ENCODE results near the gene MCC. TPM values are rescaled to one million over a fixed set of nuclear protein-coding genes. Genes with fewer than 3 reads are reported as not detected.

Gene MCC
- total RNA-seq, 1 donor from 2014 or later, result 33.9 TPM

- TF ChIP-seq, protein P1, sequence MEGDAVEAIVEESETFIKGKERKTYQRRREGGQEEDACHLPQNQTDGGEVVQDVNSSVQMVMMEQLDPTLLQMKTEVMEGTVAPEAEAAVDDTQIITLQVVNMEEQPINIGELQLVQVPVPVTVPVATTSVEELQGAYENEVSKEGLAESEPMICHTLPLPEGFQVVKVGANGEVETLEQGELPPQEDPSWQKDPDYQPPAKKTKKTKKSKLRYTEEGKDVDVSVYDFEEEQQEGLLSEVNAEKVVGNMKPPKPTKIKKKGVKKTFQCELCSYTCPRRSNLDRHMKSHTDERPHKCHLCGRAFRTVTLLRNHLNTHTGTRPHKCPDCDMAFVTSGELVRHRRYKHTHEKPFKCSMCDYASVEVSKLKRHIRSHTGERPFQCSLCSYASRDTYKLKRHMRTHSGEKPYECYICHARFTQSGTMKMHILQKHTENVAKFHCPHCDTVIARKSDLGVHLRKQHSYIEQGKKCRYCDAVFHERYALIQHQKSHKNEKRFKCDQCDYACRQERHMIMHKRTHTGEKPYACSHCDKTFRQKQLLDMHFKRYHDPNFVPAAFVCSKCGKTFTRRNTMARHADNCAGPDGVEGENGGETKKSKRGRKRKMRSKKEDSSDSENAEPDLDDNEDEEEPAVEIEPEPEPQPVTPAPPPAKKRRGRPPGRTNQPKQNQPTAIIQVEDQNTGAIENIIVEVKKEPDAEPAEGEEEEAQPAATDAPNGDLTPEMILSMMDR (IDR thresholded peaks at IDR 0.05; ENCODE audit: unreplicated experiment), result no peak
- no peak overlapping the region for H3K27ac Mint-ChIP-seq
- no peak overlapping the region for H3K4me3 Mint-ChIP-seq
- no peaks in the 10 kb centered on the region for H3K36me3 Mint-ChIP-seq
- peaks cover 4% of the 10 kb centered on the region for H3K9me3 Mint-ChIP-seq
- no peak for DNase-seq (ENCODE audit: low spot score in 2 of 2, unreplicated experiment in 2 of 2)
- H3K27me3 Mint-ChIP-seq (ENCODE audit: low read depth), result no peaks in the 10 kb centered on the region
- H3K4me1 Mint-ChIP-seq, result peaks cover 31% of the 10 kb centered on the region
Measured at GRCh38 chr5:113450462-113450861, 37.8 kb downstream of the MCC start.

- no peak overlapping the region for H3K4me3 Mint-ChIP-seq
- H3K4me1 Mint-ChIP-seq, result peaks cover 30% of the 10 kb centered on the region
- no peaks in the 10 kb centered on the region for H3K27me3 Mint-ChIP-seq (ENCODE audit: low read depth)
- peaks cover 15% of the 10 kb centered on the region for H3K36me3 Mint-ChIP-seq
- peak overlapping the region; percentile 78 for H3K27ac Mint-ChIP-seq
- TF ChIP-seq, protein P1 (IDR thresholded peaks at IDR 0.05; ENCODE audit: unreplicated experiment), result no peak
- peaks cover 23% of the 10 kb centered on the region for H3K9me3 Mint-ChIP-seq
- DNase-seq (ENCODE audit: low spot score in 2 of 2, unreplicated experiment in 2 of 2), result no peak
Measured at GRCh38 chr5:113448252-113448651, 40.0 kb downstream of the MCC start.

DNA sequence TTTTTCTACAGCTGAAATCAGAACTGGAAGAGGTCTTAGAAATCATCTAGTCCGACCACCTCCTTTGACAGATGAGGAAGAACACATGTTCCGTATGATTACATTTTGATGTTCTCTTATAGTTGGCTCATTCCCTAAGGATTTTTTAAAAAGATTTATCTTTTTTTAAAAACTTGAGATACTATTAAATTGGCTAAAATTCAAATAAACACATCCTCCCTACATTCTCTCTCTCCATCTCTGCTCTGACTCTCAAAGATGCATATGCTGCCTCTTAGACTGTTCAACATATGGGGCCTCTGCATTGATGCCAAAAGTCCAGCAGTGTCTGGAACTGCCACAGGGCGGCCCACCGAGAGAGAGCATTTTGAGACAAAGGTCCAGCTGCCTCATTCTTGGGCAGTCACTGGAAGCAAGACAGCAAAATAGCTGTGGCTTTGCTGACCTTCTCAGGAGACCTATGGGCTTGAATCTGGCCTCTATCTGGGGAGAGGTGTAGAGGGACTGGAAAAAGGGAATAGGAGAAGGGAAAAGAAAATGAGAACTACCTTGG is 40.7 kb downstream of the MCC start:
- TF ChIP-seq, protein P1 (IDR thresholded peaks at IDR 0.05; ENCODE audit: unreplicated experiment), result no peak
- peaks cover 30% of the 10 kb centered on the region for H3K9me3 Mint-ChIP-seq
- DNase-seq (ENCODE audit: low spot score in 2 of 2, unreplicated experiment in 2 of 2), result no peak
- H3K27me3 Mint-ChIP-seq (ENCODE audit: low read depth), result no peaks in the 10 kb centered on the region
- peaks cover 22% of the 10 kb centered on the region for H3K36me3 Mint-ChIP-seq
- H3K27ac Mint-ChIP-seq, result peak overlapping the region; percentile 78
- no peak overlapping the region for H3K4me3 Mint-ChIP-seq
- peaks cover 28% of the 10 kb centered on the region for H3K4me1 Mint-ChIP-seq

DNA sequence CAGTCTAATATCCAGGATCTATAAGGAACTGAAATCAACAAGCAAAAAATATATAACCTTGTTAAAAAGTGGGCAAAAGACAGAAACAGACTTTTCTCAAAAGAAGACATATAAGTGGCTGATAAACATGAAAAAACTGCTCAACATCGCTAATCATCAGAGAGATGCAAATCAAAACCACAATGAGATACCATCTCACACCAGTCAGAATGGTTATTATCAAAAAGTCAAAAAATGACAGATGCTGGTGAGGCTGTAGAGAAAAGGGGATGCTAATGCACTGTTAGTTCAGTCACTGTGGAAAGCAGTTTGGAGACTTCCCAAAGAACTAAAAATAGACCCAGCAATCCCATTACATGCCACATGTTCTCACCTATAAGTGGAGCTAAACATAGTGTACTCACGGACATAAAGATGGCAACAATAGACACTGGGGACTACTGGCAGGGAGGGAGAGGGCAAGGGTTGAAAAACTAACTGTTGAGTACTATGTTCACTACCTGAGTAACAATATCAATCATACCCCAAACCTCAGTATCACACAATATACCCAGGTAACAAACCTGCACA is 41.8 kb downstream of the MCC start:
- DNase-seq (ENCODE audit: low spot score in 2 of 2, unreplicated experiment in 2 of 2), result no peak
- H3K27me3 Mint-ChIP-seq (ENCODE audit: low read depth), result no peaks in the 10 kb centered on the region
- no peak overlapping the region for H3K4me3 Mint-ChIP-seq
- peaks cover 28% of the 10 kb centered on the region for H3K4me1 Mint-ChIP-seq
- peaks cover 24% of the 10 kb centered on the region for H3K36me3 Mint-ChIP-seq
- TF ChIP-seq, protein P1 (IDR thresholded peaks at IDR 0.05; ENCODE audit: unreplicated experiment), result no peak
- H3K9me3 Mint-ChIP-seq, result peaks cover 36% of the 10 kb centered on the region
- no peak overlapping the region for H3K27ac Mint-ChIP-seq

DNA sequence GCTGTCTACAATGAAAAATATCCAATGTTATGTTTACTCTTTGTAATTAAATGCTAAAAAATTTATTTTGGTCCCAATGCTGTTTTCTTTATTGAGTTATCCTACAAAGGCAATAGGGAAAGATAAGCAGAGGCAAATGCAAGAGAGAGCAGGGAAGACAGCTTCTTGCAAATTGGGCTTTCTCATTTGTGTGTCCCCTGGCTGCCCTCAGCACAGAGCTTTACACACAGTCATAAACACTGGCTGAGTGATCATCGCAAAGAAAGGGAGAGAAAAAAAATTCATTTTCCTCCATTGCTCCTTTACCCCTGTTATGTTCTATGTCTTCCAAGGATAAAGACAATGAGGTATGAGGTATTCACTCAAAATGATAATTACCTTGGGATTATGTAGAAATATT is 51.1 kb downstream of the MCC start:
- DNase-seq (ENCODE audit: low spot score in 2 of 2, unreplicated experiment in 2 of 2), result no peak
- Mint-ChIP-seq H3K9me3 (peaks cover 3% of the 10 kb centered on the region), H3K27me3 (ENCODE audit: low read depth) (no peaks in the 10 kb centered on the region), H3K27ac (peak overlapping the region; percentile 7), H3K36me3 (peaks cover 2% of the 10 kb centered on the region), H3K4me1 (peaks cover 24% of the 10 kb centered on the region), H3K4me3 (no peak overlapping the region)
- TF ChIP-seq, protein P1 (IDR thresholded peaks at IDR 0.05; ENCODE audit: unreplicated experiment), result no peak

Data from mesothelial cell of epicardium (in vitro differentiated cells).